Gastroesophageal sphincter (tissue), 4 donors: ENCODE data around the gene DYRK1B. TPM values are rescaled to one million over a fixed set of nuclear protein-coding genes. Genes with fewer than 3 reads are reported as not detected.
A peak's percentile ranks its signal among the peaks of the same experiment; 100 is the strongest.

Experiments used
- ATAC-seq: fragments of 150-250 bp; one replicate; pipeline ENCODE4 v1.9.1; 2016; ENCODE audit warnings: mild to moderate bottlenecking, moderate library complexity
- H3K27ac ChIP-seq, 4 donors: fragments of 200-600 bp; sonication (generic) in 3 of 4; 1 replicate in 3 of 4; 2 replicates in 1 of 4; pipeline ENCODE4 v1.5.1; 2016 to 2019
- H3K27me3 ChIP-seq: fragments of 200-600 bp; sonication (generic); one replicate; pipeline ENCODE4 v1.5.1; 2019
- H3K36me3 ChIP-seq, 2 donors: fragments of 200-600 bp; sonication (generic); one replicate each; pipeline ENCODE4 v1.5.1; 2019; ENCODE audit warnings: control low read depth in 1 of 2
- H3K4me1 ChIP-seq, 3 donors: fragments of 200-600 bp; sonication (generic); 1 replicate in 2 of 3; 2 replicates in 1 of 3; pipeline ENCODE4 v1.5.1; 2016 to 2019; ENCODE audit warnings: control low read depth in 2 of 3
- H3K4me3 ChIP-seq, 2 donors: fragments of 200-600 bp; sonication (generic); one replicate each; pipeline ENCODE4 v1.5.1; 2019; ENCODE audit warnings: mild to moderate bottlenecking in 1 of 2, moderate library complexity in 1 of 2
- H3K9me3 ChIP-seq, 3 donors: fragments of 200-600 bp; sonication (generic); one replicate each; pipeline ENCODE4 v1.5.1; 2017 to 2019; ENCODE audit warnings: control low read depth in 2 of 3
- EP300 ChIP-seq: sonication (generic); formaldehyde crosslinking; IDR thresholded peaks from one replicate; pipeline ENCODE4 v1.6.1; 2017; ENCODE audit warnings: antibody characterized with exemption, mild to moderate bottlenecking
- POLR2A ChIP-seq, 2 donors: fragments of 450-650 bp; IDR thresholded peaks; one replicate each; pipeline ENCODE4 v1.6.1; 2017; ENCODE audit warnings: antibody characterized with exemption in 2 of 2, mild to moderate bottlenecking in 2 of 2, moderate library complexity in 1 of 2
- POLR2AphosphoS5 ChIP-seq: sonication (generic); formaldehyde crosslinking; IDR thresholded peaks from one replicate; pipeline ENCODE4 v1.6.1; 2017; ENCODE audit warnings: antibody characterized with exemption
- WGBS, 2 donors: methylation state at CpG; one replicate each; pipeline ENCODE4 v1.1.5; 2018; ENCODE audit warnings: low coverage in 1 of 2; 5-methylcytosine and 5-hydroxymethylcytosine counted together
- total RNA-seq, 4 donors: library from RNA; depleted of rRNA; stranded (reverse); fragments of >200 nt; gene quantifications; one replicate each; pipeline ENCODE4 v1.1.0, GENCODE V29; 2016
- TF ChIP-seq, protein P1 (sequence below), 4 experiments: fragments of 200-600 bp in 2 of 4; fragments of 450-650 bp in 2 of 4; sonication (generic) in 1 of 4; IDR thresholded peaks; one replicate each; pipeline ENCODE4 v1.5.1; 2017 to 2019; ENCODE audit warnings: antibody characterized with exemption in 4 of 4, mild to moderate bottlenecking in 2 of 4, moderate library complexity in 2 of 4

Gene DYRK1B
- total RNA-seq, 4 donors from 2014 or later: 8.6 to 19.4 (median 11.4) TPM

DNA sequence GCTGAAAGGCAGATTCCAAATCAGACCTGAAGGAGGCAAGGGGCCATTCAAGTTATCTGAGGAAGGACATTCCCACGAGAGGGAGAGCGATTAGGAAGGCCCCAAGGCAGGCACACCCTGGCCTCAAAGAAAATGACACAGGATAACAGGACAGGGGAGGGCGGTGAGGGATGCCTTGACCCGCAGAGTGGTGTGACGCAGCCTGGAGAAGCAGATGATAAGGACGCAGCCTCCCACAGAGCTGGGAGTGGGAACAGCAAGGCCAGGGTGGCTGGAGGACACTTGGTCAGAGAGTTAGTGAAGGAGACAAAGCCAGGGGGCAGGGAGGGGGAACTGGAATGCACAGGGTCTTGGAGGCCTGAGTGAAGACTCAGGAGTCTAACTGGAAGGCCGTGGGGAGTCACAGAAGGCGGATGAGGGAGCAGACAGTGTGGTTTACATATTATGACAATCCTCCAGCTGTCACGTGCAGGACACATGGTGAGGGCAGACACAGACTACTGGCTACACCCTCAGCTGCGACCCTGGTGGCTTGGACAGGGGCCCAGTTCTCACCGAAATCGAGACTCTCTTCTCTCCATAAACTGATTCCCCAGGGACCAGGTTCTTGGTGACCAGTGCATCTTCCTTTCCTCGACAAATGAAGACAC lies 5.8 kb upstream of the DYRK1B start:
- Histone ChIP-seq H3K27me3 (no peaks in the 10 kb centered on the region), H3K27ac (no peak overlapping the region), H3K4me1 (peaks cover 0 to 38% (median 9%) of the 10 kb centered on the region in 3 donors), H3K9me3 (no peaks in the 10 kb centered on the region), H3K36me3 (peaks cover 0 to 57% of the 10 kb centered on the region in 2 donors), H3K4me3 (no peak overlapping the region)
- TF ChIP-seq, protein P1, sequence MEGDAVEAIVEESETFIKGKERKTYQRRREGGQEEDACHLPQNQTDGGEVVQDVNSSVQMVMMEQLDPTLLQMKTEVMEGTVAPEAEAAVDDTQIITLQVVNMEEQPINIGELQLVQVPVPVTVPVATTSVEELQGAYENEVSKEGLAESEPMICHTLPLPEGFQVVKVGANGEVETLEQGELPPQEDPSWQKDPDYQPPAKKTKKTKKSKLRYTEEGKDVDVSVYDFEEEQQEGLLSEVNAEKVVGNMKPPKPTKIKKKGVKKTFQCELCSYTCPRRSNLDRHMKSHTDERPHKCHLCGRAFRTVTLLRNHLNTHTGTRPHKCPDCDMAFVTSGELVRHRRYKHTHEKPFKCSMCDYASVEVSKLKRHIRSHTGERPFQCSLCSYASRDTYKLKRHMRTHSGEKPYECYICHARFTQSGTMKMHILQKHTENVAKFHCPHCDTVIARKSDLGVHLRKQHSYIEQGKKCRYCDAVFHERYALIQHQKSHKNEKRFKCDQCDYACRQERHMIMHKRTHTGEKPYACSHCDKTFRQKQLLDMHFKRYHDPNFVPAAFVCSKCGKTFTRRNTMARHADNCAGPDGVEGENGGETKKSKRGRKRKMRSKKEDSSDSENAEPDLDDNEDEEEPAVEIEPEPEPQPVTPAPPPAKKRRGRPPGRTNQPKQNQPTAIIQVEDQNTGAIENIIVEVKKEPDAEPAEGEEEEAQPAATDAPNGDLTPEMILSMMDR (IDR thresholded peaks at IDR 0.05): no peak
- TF ChIP-seq POLR2A (IDR thresholded peaks at IDR 0.05): no peak
- TF ChIP-seq POLR2AphosphoS5: no peak
- no peak for TF ChIP-seq EP300
- WGBS, 2 donors: 75 to 84% methylated on average over 8 to 12 of the region's 13 CpGs
- no peak for ATAC-seq

DNA sequence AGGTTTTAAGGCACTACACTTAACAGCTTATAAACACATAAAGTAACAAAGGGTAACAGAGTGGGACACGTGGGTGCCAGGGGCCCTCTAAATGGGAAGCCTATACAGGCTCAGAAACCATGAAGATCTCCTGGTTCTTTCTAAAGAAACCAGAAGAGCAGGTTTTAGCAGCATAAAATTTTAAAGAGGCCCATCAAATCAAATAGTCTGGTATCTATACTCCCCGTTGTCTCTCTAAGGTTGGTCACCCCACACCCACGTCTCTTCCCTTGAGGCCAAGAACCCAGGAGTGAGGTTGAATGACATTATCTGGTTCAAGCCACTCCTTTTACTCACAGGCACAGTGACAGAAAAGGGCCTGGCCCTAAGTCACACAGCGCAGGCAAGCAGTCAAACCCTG lies 4.6 kb upstream of the DYRK1B start:
- no peaks in the 10 kb centered on the region for H3K9me3 ChIP-seq
- ATAC-seq: no peak
- no peaks in the 10 kb centered on the region for H3K27me3 ChIP-seq
- 84 to 86% methylated on average over 3 of the region's 4 CpGs for WGBS, 2 donors
- H3K27ac ChIP-seq: no peak overlapping the region
- H3K4me1 ChIP-seq: peaks cover 0 to 32% (median 4%) of the 10 kb centered on the region in 3 donors
- H3K4me3 ChIP-seq: no peak overlapping the region
- no peak for TF ChIP-seq POLR2A (IDR thresholded peaks at IDR 0.05)
- no peak for TF ChIP-seq POLR2AphosphoS5
- no peak for TF ChIP-seq EP300
- TF ChIP-seq, protein P1 (IDR thresholded peaks at IDR 0.05): no peak
- peaks cover 0 to 62% of the 10 kb centered on the region in 2 donors for H3K36me3 ChIP-seq

DNA sequence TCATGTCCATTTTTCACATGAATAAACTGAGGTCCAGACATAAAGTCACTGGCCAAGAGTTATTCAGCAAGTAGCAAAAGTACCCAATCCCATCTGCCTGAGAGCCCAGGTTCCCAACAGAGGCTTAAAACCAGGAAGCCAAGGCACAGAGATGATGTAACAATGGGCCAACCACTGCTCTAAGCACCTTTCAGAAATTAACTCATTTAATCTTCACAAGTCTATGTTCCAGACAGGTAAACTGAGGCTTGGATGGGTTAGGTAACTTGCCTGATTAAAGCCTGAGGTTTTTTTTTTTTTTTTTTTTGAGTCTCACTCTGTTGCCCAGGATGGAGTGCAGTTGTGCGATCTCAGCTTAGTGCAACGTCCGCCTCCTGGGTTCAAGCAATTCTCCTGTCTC lies 4.0 kb upstream of the DYRK1B start:
- TF ChIP-seq POLR2AphosphoS5 (no peak), POLR2A (IDR thresholded peaks at IDR 0.05) (no peak), EP300 (no peak)
- TF ChIP-seq, protein P1 (IDR thresholded peaks at IDR 0.05): no peak
- peaks cover 0 to 30% (median 5%) of the 10 kb centered on the region in 3 donors for H3K4me1 ChIP-seq
- no peak for ATAC-seq
- no peaks in the 10 kb centered on the region for H3K27me3 ChIP-seq
- 82 to 89% methylated on average over 3 of the region's 3 CpGs for WGBS, 2 donors
- no peak overlapping the region for H3K27ac ChIP-seq
- H3K36me3 ChIP-seq: peaks cover 0 to 62% of the 10 kb centered on the region in 2 donors
- H3K4me3 ChIP-seq: no peak overlapping the region
- H3K9me3 ChIP-seq: no peaks in the 10 kb centered on the region

DNA sequence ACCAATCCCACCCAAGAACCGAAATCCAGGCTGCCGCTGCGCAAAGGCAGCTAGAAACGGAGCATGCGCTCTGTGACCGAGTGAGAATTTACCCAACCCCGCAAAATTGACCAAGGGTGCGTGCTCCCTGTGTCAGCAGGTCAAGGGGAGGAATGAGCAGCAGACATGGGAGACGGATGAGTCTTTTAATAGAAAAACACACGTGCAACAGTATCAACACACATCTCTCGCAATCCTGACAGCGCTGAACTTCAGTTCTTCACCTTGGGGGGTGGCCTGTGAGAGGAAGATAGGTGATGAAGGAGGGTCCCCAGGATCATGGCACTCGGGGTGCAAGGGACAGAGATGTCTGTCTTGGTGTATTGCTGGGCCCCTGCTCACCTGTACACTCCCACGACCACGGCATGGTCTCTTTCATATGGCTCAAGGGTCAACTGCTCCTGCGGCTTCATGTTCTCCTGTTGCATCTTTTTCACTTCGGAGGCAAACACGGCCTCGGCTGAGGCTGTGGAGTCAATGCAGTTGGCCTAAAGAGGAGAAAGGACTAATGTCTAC lies 402 bp upstream of the DYRK1B start:
- ATAC-seq: no peak
- Histone ChIP-seq H3K4me1 (peaks cover 0 to 30% (median 10%) of the 10 kb centered on the region in 3 donors), H3K4me3 (peak overlapping the region in 1 of 2 donors; percentile 99), H3K27ac (peak overlapping the region; percentile 19 to 91 (median 86)), H3K36me3 (peaks cover 0 to 77% of the 10 kb centered on the region in 2 donors), H3K9me3 (no peaks in the 10 kb centered on the region), H3K27me3 (no peaks in the 10 kb centered on the region)
- 43 to 65% methylated on average over 5 to 19 of the region's 19 CpGs for WGBS, 2 donors
- TF ChIP-seq, protein P1 (IDR thresholded peaks at IDR 0.05): no peak
- TF ChIP-seq POLR2A (IDR thresholded peaks at IDR 0.05) (no peak), EP300 (no peak), POLR2AphosphoS5 (no peak)

DNA sequence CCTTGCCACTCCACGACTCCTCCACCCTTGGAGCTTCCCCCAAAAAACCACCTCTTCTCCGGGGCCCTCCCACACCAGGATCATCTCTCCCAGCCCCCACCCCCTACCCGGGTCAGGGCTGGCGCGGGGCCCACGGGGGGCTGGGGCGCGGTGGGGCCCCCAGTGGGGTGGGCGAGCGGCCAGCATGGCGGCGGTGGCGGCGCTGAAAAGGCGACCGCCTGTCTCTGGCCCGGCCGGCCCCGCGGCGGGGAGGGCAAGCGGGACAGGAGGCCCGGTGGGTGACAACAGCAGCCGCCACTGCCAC lies 850 bp downstream of the DYRK1B start:
- peak; percentile 2 for ATAC-seq
- H3K4me3 ChIP-seq: peak overlapping the region; percentile 87 to 99
- WGBS, 2 donors: 0 to 13% methylated on average over 1 to 2 of the region's 24 CpGs
- H3K27me3 ChIP-seq: no peaks in the 10 kb centered on the region
- no peaks in the 10 kb centered on the region for H3K9me3 ChIP-seq
- H3K4me1 ChIP-seq: peaks cover 0 to 30% (median 10%) of the 10 kb centered on the region in 3 donors
- peak overlapping the region; percentile 25 to 91 (median 86) for H3K27ac ChIP-seq
- TF ChIP-seq POLR2AphosphoS5 (no peak), EP300 (no peak), POLR2A (IDR thresholded peaks at IDR 0.05) (no peak)
- TF ChIP-seq, protein P1 (IDR thresholded peaks at IDR 0.05): no peak
- H3K36me3 ChIP-seq: peaks cover 0 to 77% of the 10 kb centered on the region in 2 donors
